Activated T-cell treated with anti-CD3 and anti-CD28 coated beads, Interleukin-2, amount 50 U/mL, for 4 hours (primary cell): ENCODE results near the gene FAM131B. TPM values are rescaled to one million over a fixed set of nuclear protein-coding genes. Genes with fewer than 3 reads are reported as not detected.
"Not testable (repeated sequence)": the region's sequence is repeated elsewhere in the genome, so short reads cannot be mapped to it uniquely, and the experiment has no call there.

Experiments used
- ATAC-seq, 2 donors: fragments of 200-7000 bp; cut with Tn5 transposase; one replicate each; pipeline ENCODE4 v1.10.0; 2021
- DNase-seq: peaks from one replicate; pipeline ENCODE4 v3.0.0-alpha.2; 2020
- H3K27me3 Mint-ChIP-seq: one replicate; pipeline ENCODE4 v1.8.0; 2021; ENCODE audit warnings: low read depth, mixed read lengths
- H3K36me3 Mint-ChIP-seq: one replicate; pipeline ENCODE4 v1.8.0; 2022; ENCODE audit warnings: mixed read lengths; ENCODE audit not compliant: insufficient read depth
- H3K4me1 Mint-ChIP-seq: one replicate; pipeline ENCODE4 v1.8.0; 2021; ENCODE audit warnings: low read depth, mixed read lengths
- H3K4me3 Mint-ChIP-seq: one replicate; pipeline ENCODE4 v1.8.0; 2021; ENCODE audit warnings: mild to moderate bottlenecking, moderate library complexity, mixed read lengths
- H3K9me3 Mint-ChIP-seq: one replicate; pipeline ENCODE4 v1.8.0; 2021; ENCODE audit warnings: mixed read lengths
- total RNA-seq, 3 donors: library from RNA; stranded (reverse); gene quantifications; one replicate each; pipeline ENCODE4 v1.2.1, GENCODE V29; 2021

The FAM131B gene
- under 1 TPM; 0.28 to 0.50 (median 0.43) TPM for total RNA-seq

DNA sequence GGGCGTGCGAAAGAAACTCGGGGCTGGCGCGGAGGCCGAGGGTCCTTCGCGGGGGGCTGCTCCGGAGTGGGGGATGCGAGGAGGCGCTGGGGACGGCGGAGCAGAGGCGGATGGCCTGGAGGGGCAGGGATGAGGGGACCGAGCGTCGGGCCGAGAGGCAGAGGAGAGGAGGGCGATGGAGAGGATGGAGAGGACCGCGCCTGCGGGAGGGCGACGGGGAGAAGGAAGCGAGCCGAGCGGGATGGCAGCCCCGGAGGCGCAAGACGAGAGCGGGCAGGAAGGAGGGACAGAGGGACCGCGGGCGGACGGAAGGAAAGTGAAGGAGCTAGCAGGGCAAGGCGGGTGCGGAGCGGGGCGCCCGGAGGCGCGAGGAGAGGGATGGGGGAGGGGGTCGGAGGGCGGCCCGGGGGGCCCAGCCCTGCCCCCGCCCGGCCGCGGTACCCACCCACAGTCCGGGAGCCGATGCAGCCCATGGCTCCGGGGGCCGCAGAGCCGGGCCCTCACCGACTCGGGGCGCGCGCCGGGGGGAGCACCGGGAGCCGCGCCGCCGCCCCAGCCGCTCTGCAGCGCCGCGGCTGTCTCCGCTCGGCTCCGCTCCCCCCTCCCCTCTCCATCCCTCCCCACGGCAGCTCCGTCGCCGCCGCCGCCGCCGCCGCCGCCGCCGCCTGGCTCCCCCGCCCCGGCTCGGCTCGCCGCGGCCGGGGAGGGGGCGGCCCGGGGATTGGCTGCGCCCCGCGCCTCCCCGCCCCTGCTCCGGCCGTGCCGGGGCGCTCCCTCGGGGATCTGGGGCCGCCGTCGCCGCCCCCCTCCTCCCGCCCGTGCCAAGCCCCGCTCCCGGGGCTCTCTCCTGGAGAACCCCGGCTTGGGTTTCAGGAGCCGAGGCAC lies at the start of gene FAM131B:
Gene FAM131B, minus strand, starts transcription at position 583 of the 885 bp plus-strand sequence. Its CDS starts 110 bp downstream, at position 473.
- Mint-ChIP-seq H3K4me3 (peak within 1 kb of the TSS; percentile 83), H3K9me3 (no peaks in the 10 kb centered on the region)

DNA sequence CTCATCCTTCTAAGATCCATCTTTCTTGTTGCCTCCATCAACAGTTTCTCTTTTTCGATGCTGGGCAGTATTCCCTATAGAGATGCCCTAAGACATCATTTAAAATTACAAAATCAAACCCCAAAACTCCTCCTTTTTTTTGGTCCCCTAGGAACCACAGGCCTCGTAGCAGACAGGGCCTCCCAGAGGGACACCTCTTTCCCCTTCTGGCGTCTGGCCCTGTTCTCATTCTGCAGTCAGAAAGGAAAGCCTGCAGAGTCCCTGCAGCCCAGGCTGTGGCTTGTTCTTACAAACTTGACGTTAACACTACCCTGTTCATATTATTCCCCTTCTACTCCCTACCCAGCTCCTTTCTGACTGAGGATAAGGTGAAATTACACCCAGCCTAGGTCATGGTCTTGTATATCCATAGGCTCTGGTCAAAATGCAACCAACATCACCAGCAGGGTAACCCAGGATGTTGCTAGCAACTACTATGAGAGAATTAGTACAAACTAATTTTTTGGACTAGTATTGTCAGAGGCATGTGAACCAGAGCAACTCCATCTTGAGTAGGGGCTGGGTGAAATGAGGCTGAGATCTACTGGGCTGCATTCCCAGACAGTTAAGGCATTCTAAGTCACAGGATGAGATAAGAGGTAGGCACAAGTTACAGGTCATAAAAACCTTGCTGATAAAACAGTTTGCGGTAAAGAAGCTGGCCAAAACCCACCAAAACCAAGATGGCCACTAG lies 49.6 kb upstream of the FAM131B start:
- no peak for DNase-seq
- peaks cover 34% of the 10 kb centered on the region for H3K4me1 Mint-ChIP-seq
- no peaks in the 10 kb centered on the region for H3K9me3 Mint-ChIP-seq
- peaks cover 4% of the 10 kb centered on the region for H3K27me3 Mint-ChIP-seq
- ATAC-seq: no peak
- no peak overlapping the region for H3K4me3 Mint-ChIP-seq
- peaks cover 3% of the 10 kb centered on the region for H3K36me3 Mint-ChIP-seq

More for the DNA sequence above, at the start of gene FAM131B:
- Mint-ChIP-seq H3K4me1 (peaks cover 3% of the 10 kb centered on the region), H3K36me3 (no peaks in the 10 kb centered on the region), H3K27me3 (peaks cover 31% of the 10 kb centered on the region)
- peak; percentile 76 to 86 for ATAC-seq
- no peak for DNase-seq

DNA sequence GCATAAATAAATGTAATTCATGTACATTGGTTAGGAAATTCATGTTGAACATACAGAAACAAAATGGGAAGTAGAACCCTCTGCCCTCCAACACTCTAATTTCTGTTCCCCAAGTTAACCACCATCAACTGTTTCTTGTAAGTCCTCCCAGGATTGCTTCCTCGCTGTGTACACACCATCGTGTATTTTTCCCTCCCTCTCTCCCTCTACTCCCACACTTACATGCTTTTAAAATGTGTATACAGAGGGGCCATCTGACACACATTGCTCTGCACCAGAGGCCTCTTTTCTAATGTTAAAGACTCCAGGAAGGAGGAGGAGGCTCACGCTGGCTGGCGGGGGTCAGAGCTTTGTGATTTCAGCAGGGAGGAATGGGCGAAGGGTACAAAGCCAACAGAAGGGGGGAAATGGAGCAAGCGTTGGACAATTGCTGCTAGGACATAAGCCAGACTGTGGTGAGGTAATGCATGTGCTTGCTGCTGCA lies 48.0 kb upstream of the FAM131B start:
- Mint-ChIP-seq H3K4me1 (peaks cover 50% of the 10 kb centered on the region), H3K9me3 (no peaks in the 10 kb centered on the region), H3K27me3 (peaks cover 4% of the 10 kb centered on the region), H3K4me3 (no peak overlapping the region), H3K36me3 (peaks cover 3% of the 10 kb centered on the region)
- ATAC-seq: no peak
- no peak for DNase-seq

DNA sequence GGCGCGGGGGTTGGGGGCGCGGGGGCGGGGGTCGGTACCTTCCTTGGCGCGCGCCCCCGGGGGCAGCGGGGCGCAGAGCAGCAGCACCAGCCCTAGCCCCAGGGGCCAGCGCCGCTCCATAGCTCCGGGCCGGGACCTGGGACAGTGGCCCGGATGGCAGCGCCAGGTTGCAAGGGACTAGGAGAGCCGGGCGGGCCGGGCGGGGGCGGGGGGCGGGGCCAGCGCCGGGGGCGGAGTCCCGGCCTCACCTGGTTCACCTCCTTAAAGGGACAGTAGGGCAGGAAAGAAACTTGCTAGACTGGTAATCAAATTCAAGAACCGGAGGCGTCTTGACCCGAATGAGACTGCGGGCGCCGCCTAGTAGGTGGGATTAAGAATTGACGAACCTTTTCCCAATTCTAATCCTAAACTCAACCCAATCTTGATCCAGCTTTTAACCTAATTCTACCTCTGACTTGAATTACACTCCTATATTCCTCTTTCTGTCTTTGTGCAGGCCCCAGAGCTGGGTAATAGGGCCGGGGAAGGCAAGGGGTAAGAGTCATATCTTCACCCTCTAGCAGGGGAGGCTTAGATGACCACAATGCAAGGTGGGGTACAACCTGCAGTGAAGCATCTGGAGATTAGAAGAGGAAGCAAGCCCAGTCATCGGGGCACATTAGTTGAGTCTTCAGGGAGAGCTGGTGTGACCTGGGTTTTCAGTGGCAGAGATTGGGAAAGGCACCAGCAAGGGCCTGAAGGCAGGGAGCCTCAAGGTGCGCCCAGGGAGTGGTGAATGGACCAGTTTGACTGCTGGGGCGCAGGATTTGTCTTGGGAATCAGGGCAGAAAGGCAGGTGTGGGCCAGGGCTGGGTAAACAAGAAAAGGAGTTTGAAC lies 46.4 kb upstream of the FAM131B start, which contains the start of gene EPHA1:
Gene EPHA1, minus strand, starts transcription at position 171 of the 876 bp plus-strand sequence. Its CDS starts 51 bp downstream, at position 120.
- H3K36me3 Mint-ChIP-seq: no peaks in the 10 kb centered on the region
- ATAC-seq (peak; percentile 42 to 49), DNase-seq (peak; percentile 56)
- H3K27me3 Mint-ChIP-seq: peaks cover 4% of the 10 kb centered on the region
- peak within 1 kb of the TSS; percentile 81 for H3K4me3 Mint-ChIP-seq
- no peaks in the 10 kb centered on the region for H3K9me3 Mint-ChIP-seq
- H3K4me1 Mint-ChIP-seq: peaks cover 63% of the 10 kb centered on the region

DNA sequence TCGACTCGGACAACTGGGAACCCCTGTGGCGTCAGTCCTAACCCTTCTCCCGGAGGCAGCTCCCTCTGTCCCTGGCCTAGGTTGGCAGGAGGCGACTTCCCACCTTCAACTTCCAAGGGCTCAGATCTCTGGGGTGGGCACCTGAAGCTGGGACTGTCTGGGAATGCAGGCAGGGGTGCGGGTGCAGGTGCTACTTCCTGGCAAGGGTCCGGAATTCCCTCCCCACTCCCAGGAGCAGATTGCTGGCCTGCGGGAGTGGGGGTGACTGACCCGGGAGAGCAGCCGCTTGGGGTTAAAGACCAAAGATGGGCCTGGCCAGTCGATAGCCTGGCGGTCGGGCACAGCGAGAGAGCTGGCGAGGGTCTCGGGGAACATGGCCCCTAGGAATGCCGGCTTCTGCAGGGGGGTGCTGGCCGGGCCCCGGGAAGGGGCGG lies 45.8 kb upstream of the FAM131B start:
- Mint-ChIP-seq H3K27me3 (peaks cover 4% of the 10 kb centered on the region), H3K4me3 (peak overlapping the region; percentile 81), H3K9me3 (no peaks in the 10 kb centered on the region), H3K36me3 (no peaks in the 10 kb centered on the region), H3K4me1 (peaks cover 69% of the 10 kb centered on the region)
- DNase-seq (no peak), ATAC-seq (peak; percentile 13 to 33)

DNA sequence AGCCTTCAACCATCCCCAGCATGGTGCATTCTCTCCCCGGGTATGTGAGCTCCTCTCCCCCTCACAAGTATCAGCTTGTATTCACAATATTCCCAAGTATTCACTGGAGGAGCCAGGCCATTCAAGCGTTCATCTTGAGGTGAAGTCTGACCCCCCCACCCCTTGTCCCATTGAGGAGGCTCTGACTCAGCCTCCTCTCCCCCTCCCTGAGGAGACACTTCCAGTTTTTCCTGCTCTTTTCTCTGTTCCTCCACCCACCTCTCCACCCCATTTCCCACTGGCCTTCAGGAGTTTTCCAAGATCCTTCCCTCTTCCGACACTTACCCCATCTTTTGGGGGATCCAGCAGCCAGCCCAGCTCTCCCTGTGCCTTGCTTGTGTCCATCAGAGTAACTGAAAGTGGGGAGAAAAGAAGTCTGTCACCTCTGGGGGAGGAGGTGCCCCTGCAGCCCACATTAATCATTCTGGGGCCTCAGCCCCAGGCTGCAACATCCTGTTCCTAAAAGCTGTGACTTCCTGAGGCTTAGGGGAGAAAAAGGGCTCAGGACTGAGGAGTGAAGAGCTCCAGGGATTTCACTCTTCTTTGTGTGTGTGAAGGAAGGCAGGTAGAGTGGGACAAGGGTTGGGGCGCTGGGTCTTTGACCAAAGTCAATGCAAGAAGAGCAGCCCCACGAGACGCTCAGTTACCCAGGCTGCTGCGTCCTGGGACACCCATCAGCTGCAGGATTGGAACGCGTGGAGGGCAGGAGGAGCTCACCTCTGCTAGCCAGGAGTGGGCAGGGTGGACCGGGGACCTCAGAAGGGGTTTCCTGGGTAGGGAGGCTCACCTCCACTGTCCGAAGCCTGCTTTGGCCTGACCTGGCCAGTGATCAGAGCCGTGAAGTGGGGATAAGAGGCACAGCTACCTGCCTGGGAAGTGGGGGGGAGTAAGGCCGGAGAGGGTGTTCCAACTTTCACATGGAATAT lies 45.1 kb upstream of the FAM131B start:
- ATAC-seq: peak; percentile 72 to 75
- no peaks in the 10 kb centered on the region for H3K36me3 Mint-ChIP-seq

DNA sequence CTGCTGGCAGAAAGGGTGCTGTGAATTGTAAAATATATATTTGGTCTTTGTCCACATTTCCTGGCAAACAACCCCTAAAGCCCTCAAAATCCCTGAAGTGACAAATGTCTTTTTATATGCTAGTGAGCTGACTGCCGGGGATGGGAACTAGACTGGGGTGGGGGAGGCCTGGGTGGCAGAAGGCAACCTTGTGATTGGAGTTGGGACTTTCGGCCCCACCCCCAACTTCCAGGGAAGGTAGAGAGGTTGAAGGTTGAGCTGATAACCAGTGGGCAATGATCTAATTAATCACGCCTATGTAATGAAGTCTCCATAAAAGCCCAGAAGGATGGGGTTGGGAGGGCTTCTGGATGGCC lies 43.5 kb upstream of the FAM131B start:
- no peak for ATAC-seq
- H3K36me3 Mint-ChIP-seq: no peaks in the 10 kb centered on the region
- no peak for DNase-seq
- no peaks in the 10 kb centered on the region for H3K9me3 Mint-ChIP-seq
- H3K4me1 Mint-ChIP-seq: peaks cover 70% of the 10 kb centered on the region
- peaks cover 4% of the 10 kb centered on the region for H3K27me3 Mint-ChIP-seq
- H3K4me3 Mint-ChIP-seq: no peak overlapping the region

More for the DNA sequence above, 45.1 kb upstream of the FAM131B start:
- Mint-ChIP-seq H3K4me1 (peaks cover 72% of the 10 kb centered on the region), H3K4me3 (peak overlapping the region; percentile 81), H3K27me3 (peaks cover 4% of the 10 kb centered on the region), H3K9me3 (no peaks in the 10 kb centered on the region)
- no peak for DNase-seq

DNA sequence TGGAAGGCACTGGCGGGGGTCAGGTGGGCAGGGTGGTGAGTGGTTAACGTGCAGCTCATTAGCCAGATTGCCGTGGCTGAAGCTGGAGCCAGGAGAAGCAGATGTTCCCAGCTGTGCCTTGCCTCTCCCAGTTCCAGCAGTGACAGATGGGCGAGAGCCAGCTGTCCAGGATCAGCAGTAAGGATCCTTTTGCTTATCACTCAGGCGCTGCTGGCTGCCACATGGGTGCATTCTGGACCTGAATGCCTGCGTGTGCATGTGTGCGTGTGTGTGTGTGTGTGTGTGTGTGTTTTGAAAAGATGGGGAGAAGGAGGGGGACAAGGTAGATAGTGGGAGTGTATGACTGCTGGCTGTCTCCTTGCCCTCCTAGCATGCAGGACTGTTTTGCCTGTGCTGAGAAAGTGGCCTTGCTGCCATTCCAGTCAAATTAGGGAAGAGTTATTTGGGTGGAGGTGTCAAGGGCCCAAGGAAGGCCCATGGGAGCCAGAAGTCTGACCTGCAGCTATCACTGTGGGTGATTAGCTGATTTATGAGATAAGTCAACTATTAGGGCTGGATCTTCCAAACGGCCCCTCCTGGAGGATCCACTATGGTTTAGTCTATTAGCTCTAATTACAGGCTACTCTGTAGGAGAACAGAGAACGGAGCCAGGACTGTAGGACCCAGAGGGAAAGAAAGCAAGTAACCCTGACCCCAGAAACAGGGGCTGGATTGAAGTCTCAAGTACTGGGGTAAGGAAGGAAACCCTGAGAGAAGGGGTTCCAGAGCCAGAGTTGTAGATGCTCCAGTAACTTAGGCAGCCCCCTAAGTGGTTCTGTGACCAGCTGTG lies 42.9 kb upstream of the FAM131B start:
- Mint-ChIP-seq H3K36me3 (no peaks in the 10 kb centered on the region), H3K9me3 (no peaks in the 10 kb centered on the region), H3K4me3 (no peak overlapping the region), H3K27me3 (peaks cover 2% of the 10 kb centered on the region), H3K4me1 (peaks cover 67% of the 10 kb centered on the region)
- DNase-seq: no peak
- ATAC-seq: no peak

DNA sequence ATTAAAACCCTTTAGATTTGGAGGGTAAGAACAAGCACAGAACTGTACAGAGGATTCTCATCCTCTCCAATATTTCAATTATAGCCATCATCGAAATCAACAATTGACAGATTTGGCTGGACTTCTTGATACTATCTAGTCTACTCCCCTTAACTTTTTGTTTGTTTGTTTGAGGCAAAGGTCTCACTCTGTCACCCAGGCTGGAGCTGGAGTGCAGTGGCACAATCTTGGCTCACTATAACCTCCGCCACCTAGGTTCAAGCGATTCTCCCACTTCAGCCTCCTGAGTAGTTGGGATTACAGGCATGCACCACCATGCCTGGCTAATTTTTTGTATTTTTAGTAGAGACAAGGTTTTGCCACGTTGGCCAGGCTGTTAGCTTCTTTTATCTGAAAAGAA lies 39.7 kb upstream of the FAM131B start:
- not testable (repeated sequence) for DNase-seq, H3K4me3 Mint-ChIP-seq, ATAC-seq, H3K9me3 Mint-ChIP-seq, H3K36me3 Mint-ChIP-seq, H3K27me3 Mint-ChIP-seq
- peaks cover 40% of the 10 kb centered on the region for H3K4me1 Mint-ChIP-seq

DNA sequence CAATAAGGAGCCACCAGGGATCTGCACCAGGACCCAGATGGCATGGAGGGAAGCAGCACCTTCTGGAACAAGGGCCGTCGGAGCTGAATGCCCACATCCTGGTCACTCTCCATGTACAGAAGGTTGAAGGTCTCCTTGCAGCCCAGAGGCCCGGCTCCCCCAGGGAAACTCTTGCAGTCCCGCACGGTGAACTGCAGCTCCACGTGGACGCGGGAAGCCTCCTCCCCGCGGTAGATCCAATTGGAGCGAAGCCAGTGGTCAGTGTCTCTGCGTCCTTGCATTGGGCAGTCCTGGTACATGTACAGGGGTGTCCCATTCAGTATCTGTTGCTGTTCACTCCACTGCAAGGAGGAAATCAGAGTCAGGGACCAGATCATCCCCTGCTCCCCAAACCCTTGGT lies 38.8 kb upstream of the FAM131B start:
- no peaks in the 10 kb centered on the region for H3K9me3 Mint-ChIP-seq
- DNase-seq: no peak

DNA sequence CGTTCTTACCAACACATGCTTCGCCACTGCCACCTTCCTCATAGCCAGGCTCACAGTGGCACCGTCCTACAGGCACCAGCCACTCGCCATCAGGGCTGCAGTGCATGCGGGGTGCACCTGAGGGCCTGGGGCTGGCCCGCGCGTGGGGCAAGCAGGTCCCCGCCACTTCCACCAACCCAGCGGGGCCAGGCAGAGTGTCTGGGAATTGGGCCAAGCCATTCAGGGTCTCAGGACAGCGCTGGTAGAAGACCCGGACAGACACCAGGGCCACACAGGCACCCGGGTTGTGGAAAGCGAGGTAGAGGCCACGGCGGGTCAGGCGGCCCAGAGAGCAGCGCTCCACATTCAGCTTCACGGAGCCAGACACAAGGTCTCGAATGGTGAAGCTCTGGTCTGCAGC lies 37.1 kb upstream of the FAM131B start:
- Mint-ChIP-seq H3K4me1 (peaks cover 21% of the 10 kb centered on the region), H3K27me3 (no peaks in the 10 kb centered on the region), H3K9me3 (no peaks in the 10 kb centered on the region), H3K4me3 (no peak overlapping the region), H3K36me3 (peaks cover 2% of the 10 kb centered on the region)
- ATAC-seq: no peak
- no peak for DNase-seq

More for the DNA sequence above, 38.8 kb upstream of the FAM131B start:
- no peak overlapping the region for H3K4me3 Mint-ChIP-seq
- ATAC-seq: no peak
- no peaks in the 10 kb centered on the region for H3K36me3 Mint-ChIP-seq
- no peaks in the 10 kb centered on the region for H3K27me3 Mint-ChIP-seq
- peaks cover 30% of the 10 kb centered on the region for H3K4me1 Mint-ChIP-seq

DNA sequence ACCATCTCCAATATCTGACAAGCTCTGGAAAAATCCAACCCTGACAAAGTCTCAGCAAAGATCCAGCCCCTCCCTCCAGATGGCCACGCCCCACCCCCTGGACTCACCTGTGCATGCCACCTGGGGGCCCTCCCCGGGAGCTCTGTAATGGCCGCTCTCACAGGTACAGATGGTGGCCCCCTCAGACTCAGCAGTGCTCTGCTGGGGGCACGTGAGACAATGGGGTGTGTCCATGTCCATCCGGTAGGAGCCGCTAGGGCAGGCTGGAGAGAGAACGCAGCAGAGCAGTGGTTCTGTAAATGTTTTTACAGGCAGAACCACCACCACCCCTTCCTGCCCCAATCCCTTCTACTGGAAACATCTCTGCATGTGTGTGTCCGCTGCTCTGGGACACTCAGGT lies 36.6 kb upstream of the FAM131B start:
- peaks cover 21% of the 10 kb centered on the region for H3K4me1 Mint-ChIP-seq
- ATAC-seq (no peak), DNase-seq (no peak)
- H3K36me3 Mint-ChIP-seq: peaks cover 2% of the 10 kb centered on the region
- no peaks in the 10 kb centered on the region for H3K9me3 Mint-ChIP-seq
- no peak overlapping the region for H3K4me3 Mint-ChIP-seq
- H3K27me3 Mint-ChIP-seq: no peaks in the 10 kb centered on the region
